Activated CD4-positive, alpha-beta T cell treated with anti-CD3 and anti-CD28 coated beads, Interleukin-2, amount 50 U/mL, for 16 hours (primary cell): ENCODE measurements around the gene BCAN.
A peak's percentile ranks its signal among the peaks of the same experiment; 100 is the strongest.
"Not testable (repeated sequence)": the region's sequence is repeated elsewhere in the genome, so short reads cannot be mapped to it uniquely, and the experiment has no call there.

Experiments used
- DNase-seq: peaks from one replicate; pipeline ENCODE4 v3.0.0-alpha.2; 2020

BCAN gene

GRCh38 chr1:156618853-156619581 is 22.9 kb upstream of the BCAN start, which contains the start of gene HAPLN2:
HAPLN2 (plus strand) TSS chr1:156619415; CDS start chr1:156623491, 4,076 bp downstream.
- DNase-seq: no peak

- no peak for DNase-seq
Observed at GRCh38 chr1:156619582-156619955, 22.3 kb upstream of the BCAN start.

- DNase-seq: no peak
Observed at GRCh38 chr1:156622581-156623297, 19.2 kb upstream of the BCAN start.

GRCh38 chr1:156623946-156624813 is 17.7 kb upstream of the BCAN start:
- DNase-seq: peak; percentile 39

GRCh38 chr1:156624814-156625435 is 17.0 kb upstream of the BCAN start:
- no peak for DNase-seq

- DNase-seq: peak; percentile 41
Observed at GRCh38 chr1:156625436-156626078, 16.4 kb upstream of the BCAN start.

GRCh38 chr1:156626079-156626438 is 15.9 kb upstream of the BCAN start:
- DNase-seq: no peak

- DNase-seq: peak; percentile 26
Observed at GRCh38 chr1:156627313-156627880, 14.5 kb upstream of the BCAN start.

GRCh38 chr1:156629823-156630449 is 12.0 kb upstream of the BCAN start:
- no peak for DNase-seq

GRCh38 chr1:156631152-156631551 is 10.8 kb upstream of the BCAN start:
- DNase-seq: not testable (repeated sequence)

- no peak for DNase-seq
Observed at GRCh38 chr1:156632355-156632754, 9.6 kb upstream of the BCAN start.

GRCh38 chr1:156638189-156638985 is 3.5 kb upstream of the BCAN start:
- no peak for DNase-seq

GRCh38 chr1:156639601-156640101 is 2.3 kb upstream of the BCAN start:
- DNase-seq: no peak

GRCh38 chr1:156640842-156641706 is 843 bp upstream of the BCAN start:
- DNase-seq: no peak

GRCh38 chr1:156642265-156643048 is 540 bp downstream of the BCAN start:
- DNase-seq: no peak

- DNase-seq: no peak
Observed at GRCh38 chr1:156643049-156643777, 1.3 kb downstream of the BCAN start.

GRCh38 chr1:156643778-156644092 is 1.8 kb downstream of the BCAN start:
- DNase-seq: peak; percentile 69

- DNase-seq: no peak
Observed at GRCh38 chr1:156644146-156644545, 2.2 kb downstream of the BCAN start.
